SH-SY5Y (cell line): ENCODE data around the gene PTPRR.

Experiments
- GATA2 ChIP-seq: IDR thresholded peaks from 2 replicates; pipeline ENCODE4 v1.6.1; 2011; ENCODE audit warnings: mild to moderate bottlenecking, low read depth, low read length
- GATA3 ChIP-seq: IDR thresholded peaks from 2 replicates; pipeline ENCODE4 v1.6.1; 2011; ENCODE audit warnings: low read depth, mild to moderate bottlenecking, low read length, moderate library complexity

GRCh38 chr12:70719672-70720420 is 200.7 kb downstream of the PTPRR start:
- no peak for TF ChIP-seq GATA3
- TF ChIP-seq GATA2: no peak
